LNCaP clone FGC (cell line): ENCODE data around the gene AIDA.
A peak's percentile ranks its signal among the peaks of the same experiment; 100 is the strongest.

Experiments used
- DNase-seq: peaks from one replicate; pipeline ENCODE4 v3.0.0-alpha.2; 2011; ENCODE audit warnings: low read depth
- H3K4me3 ChIP-seq: 2 replicates; pipeline ENCODE4 v1.5.1; 2011; ENCODE audit warnings: mild to moderate bottlenecking, low read depth, low read length, control low read depth
- CTCF ChIP-seq: IDR thresholded peaks from 2 replicates; pipeline ENCODE4 v1.5.1; 2012; ENCODE audit warnings: mild to moderate bottlenecking; ENCODE audit not compliant: control insufficient read depth, insufficient read depth; ENCODE audit errors: extremely low read depth

AIDA gene

GRCh38 chr1:222663431-222663934, 48.8 kb downstream of the AIDA start:
- TF ChIP-seq CTCF, result no peak
- DNase-seq, result no peak
- no peak overlapping the region for H3K4me3 ChIP-seq

GRCh38 chr1:222657899-222658298, 54.4 kb downstream of the AIDA start:
- DNase-seq, result no peak
- H3K4me3 ChIP-seq, result no peak overlapping the region
- TF ChIP-seq CTCF, result no peak

- no peak for DNase-seq
- no peak overlapping the region for H3K4me3 ChIP-seq
- no peak for TF ChIP-seq CTCF
Measured at GRCh38 chr1:222656391-222657155, 55.7 kb downstream of the AIDA start.

- no peak overlapping the region for H3K4me3 ChIP-seq
- no peak for TF ChIP-seq CTCF
- DNase-seq, result no peak
Measured at GRCh38 chr1:222654849-222655248, 57.4 kb downstream of the AIDA start.

GRCh38 chr1:222653178-222653827, 59.0 kb downstream of the AIDA start:
- no peak for DNase-seq
- no peak overlapping the region for H3K4me3 ChIP-seq
- no peak for TF ChIP-seq CTCF

GRCh38 chr1:222652676-222653075, 59.6 kb downstream of the AIDA start:
- no peak for DNase-seq
- no peak for TF ChIP-seq CTCF
- H3K4me3 ChIP-seq, result no peak overlapping the region

- no peak for TF ChIP-seq CTCF
Measured at GRCh38 chr1:222644636-222644980, 67.7 kb downstream of the AIDA start.

More at GRCh38 chr1:222644636-222644980, 67.7 kb downstream of the AIDA start:
- no peak for DNase-seq
- peak overlapping the region; percentile 97 for H3K4me3 ChIP-seq
